Gastroesophageal sphincter (tissue), 4 donors: ENCODE measurements around the gene HECW1. TPM values are rescaled to one million over a fixed set of nuclear protein-coding genes. Genes with fewer than 3 reads are reported as not detected.
"Not testable (repeated sequence)": the region's sequence is repeated elsewhere in the genome, so short reads cannot be mapped to it uniquely, and the experiment has no call there.

Experiments
- ATAC-seq: fragments of 150-250 bp; one replicate; pipeline ENCODE4 v1.9.1; 2016; ENCODE audit warnings: mild to moderate bottlenecking, moderate library complexity
- H3K27ac ChIP-seq, 4 donors: fragments of 200-600 bp; sonication (generic) in 3 of 4; 1 replicate in 3 of 4; 2 replicates in 1 of 4; pipeline ENCODE4 v1.5.1; 2016 to 2019
- H3K27me3 ChIP-seq: fragments of 200-600 bp; sonication (generic); one replicate; pipeline ENCODE4 v1.5.1; 2019
- H3K36me3 ChIP-seq, 2 donors: fragments of 200-600 bp; sonication (generic); one replicate each; pipeline ENCODE4 v1.5.1; 2019; ENCODE audit warnings: control low read depth in 1 of 2
- H3K4me1 ChIP-seq, 3 donors: fragments of 200-600 bp; sonication (generic); 1 replicate in 2 of 3; 2 replicates in 1 of 3; pipeline ENCODE4 v1.5.1; 2016 to 2019; ENCODE audit warnings: control low read depth in 2 of 3
- H3K4me3 ChIP-seq, 2 donors: fragments of 200-600 bp; sonication (generic); one replicate each; pipeline ENCODE4 v1.5.1; 2019; ENCODE audit warnings: mild to moderate bottlenecking in 1 of 2, moderate library complexity in 1 of 2
- H3K9me3 ChIP-seq, 3 donors: fragments of 200-600 bp; sonication (generic); one replicate each; pipeline ENCODE4 v1.5.1; 2017 to 2019; ENCODE audit warnings: control low read depth in 2 of 3
- EP300 ChIP-seq: sonication (generic); formaldehyde crosslinking; IDR thresholded peaks from one replicate; pipeline ENCODE4 v1.6.1; 2017; ENCODE audit warnings: antibody characterized with exemption, mild to moderate bottlenecking
- POLR2A ChIP-seq, 2 donors: fragments of 450-650 bp; IDR thresholded peaks; one replicate each; pipeline ENCODE4 v1.6.1; 2017; ENCODE audit warnings: antibody characterized with exemption in 2 of 2, mild to moderate bottlenecking in 2 of 2, moderate library complexity in 1 of 2
- POLR2AphosphoS5 ChIP-seq: sonication (generic); formaldehyde crosslinking; IDR thresholded peaks from one replicate; pipeline ENCODE4 v1.6.1; 2017; ENCODE audit warnings: antibody characterized with exemption
- WGBS, 2 donors: methylation state at CpG; one replicate each; pipeline ENCODE4 v1.1.5; 2018; ENCODE audit warnings: low coverage in 1 of 2; 5-methylcytosine and 5-hydroxymethylcytosine counted together
- total RNA-seq, 4 donors: library from RNA; depleted of rRNA; stranded (reverse); fragments of >200 nt; gene quantifications; one replicate each; pipeline ENCODE4 v1.1.0, GENCODE V29; 2016
- TF ChIP-seq, protein P1 (sequence below), 4 experiments: fragments of 200-600 bp in 2 of 4; fragments of 450-650 bp in 2 of 4; sonication (generic) in 1 of 4; IDR thresholded peaks; one replicate each; pipeline ENCODE4 v1.5.1; 2017 to 2019; ENCODE audit warnings: antibody characterized with exemption in 4 of 4, mild to moderate bottlenecking in 2 of 4, moderate library complexity in 2 of 4

Gene HECW1
- total RNA-seq, 4 donors from 2014 or later = 0.04 to 0.31 (median 0.13) TPM; not detected in 1

- Histone ChIP-seq H3K36me3 (no peaks in the 10 kb centered on the region), H3K4me3 (no peak overlapping the region), H3K4me1 (no peaks in the 10 kb centered on the region), H3K27me3 (peaks cover 11% of the 10 kb centered on the region), H3K9me3 (no peaks in the 10 kb centered on the region), H3K27ac (no peak overlapping the region)
- ATAC-seq = no peak
- TF ChIP-seq POLR2A (IDR thresholded peaks at IDR 0.05) (no peak), EP300 (no peak), POLR2AphosphoS5 (no peak)
- TF ChIP-seq, protein P1, sequence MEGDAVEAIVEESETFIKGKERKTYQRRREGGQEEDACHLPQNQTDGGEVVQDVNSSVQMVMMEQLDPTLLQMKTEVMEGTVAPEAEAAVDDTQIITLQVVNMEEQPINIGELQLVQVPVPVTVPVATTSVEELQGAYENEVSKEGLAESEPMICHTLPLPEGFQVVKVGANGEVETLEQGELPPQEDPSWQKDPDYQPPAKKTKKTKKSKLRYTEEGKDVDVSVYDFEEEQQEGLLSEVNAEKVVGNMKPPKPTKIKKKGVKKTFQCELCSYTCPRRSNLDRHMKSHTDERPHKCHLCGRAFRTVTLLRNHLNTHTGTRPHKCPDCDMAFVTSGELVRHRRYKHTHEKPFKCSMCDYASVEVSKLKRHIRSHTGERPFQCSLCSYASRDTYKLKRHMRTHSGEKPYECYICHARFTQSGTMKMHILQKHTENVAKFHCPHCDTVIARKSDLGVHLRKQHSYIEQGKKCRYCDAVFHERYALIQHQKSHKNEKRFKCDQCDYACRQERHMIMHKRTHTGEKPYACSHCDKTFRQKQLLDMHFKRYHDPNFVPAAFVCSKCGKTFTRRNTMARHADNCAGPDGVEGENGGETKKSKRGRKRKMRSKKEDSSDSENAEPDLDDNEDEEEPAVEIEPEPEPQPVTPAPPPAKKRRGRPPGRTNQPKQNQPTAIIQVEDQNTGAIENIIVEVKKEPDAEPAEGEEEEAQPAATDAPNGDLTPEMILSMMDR (IDR thresholded peaks at IDR 0.05) = no peak
- 100% methylated on average over 1 of the region's 1 CpG; no CpG with 5 or more reads in 1 of the 2 donors for WGBS, 2 donors
Observed at GRCh38 chr7:43337811-43338210, 225.4 kb downstream of the HECW1 start.

DNA sequence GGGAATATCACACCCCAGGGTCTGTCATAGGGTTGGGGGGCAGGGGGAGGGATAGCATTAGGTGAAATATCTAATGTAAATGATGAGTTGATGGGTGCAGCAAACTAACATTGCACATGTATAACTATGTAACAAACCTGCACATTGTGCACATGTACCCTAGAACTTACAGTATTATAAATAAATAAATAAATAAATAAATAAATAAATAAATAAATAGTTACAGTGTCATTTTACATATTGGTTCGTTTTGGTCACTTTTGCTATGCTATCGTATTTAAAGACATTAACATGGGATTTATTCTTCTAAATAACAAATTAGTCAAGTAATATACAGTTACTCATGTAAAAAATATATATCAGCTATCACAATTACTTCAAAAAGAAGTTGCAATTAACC, 228.7 kb downstream of the HECW1 start:
- no peak for TF ChIP-seq POLR2A (IDR thresholded peaks at IDR 0.05)
- TF ChIP-seq, protein P1 (IDR thresholded peaks at IDR 0.05) = no peak
- TF ChIP-seq EP300 = no peak
- no peak for TF ChIP-seq POLR2AphosphoS5
- H3K36me3 ChIP-seq = no peaks in the 10 kb centered on the region
- H3K27ac ChIP-seq = no peak overlapping the region
- no peaks in the 10 kb centered on the region for H3K9me3 ChIP-seq
- H3K4me1 ChIP-seq = no peaks in the 10 kb centered on the region
- peaks cover 11% of the 10 kb centered on the region for H3K27me3 ChIP-seq
- no peak overlapping the region for H3K4me3 ChIP-seq
- 81 to 82% methylated on average over 2 of the region's 2 CpGs for WGBS, 2 donors
- ATAC-seq = no peak

DNA sequence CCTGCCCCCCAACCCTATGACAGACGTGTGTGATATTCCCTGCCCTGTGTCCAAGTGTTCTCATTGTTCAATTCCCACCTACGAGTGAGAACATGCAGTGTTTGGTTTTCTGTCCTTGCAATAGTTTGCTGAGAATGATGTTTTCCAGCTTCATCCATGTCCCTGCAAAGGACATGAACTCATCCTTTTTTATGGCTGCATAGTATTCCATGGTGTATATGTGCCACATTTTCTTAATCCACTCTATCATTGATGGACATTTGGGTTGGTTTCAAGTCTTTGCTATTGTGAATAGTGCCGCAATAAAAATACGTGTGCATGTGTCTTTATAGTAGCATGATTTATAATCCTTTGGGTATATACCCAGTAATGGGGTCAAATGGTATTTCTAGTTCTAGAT, 231.0 kb downstream of the HECW1 start:
- H3K4me3 ChIP-seq, H3K9me3 ChIP-seq, H3K36me3 ChIP-seq, H3K4me1 ChIP-seq, H3K27ac ChIP-seq, ATAC-seq: not testable (repeated sequence)
- 68 to 93% methylated on average over 3 to 4 of the region's 4 CpGs for WGBS, 2 donors
- peaks cover 17% of the 10 kb centered on the region for H3K27me3 ChIP-seq

DNA sequence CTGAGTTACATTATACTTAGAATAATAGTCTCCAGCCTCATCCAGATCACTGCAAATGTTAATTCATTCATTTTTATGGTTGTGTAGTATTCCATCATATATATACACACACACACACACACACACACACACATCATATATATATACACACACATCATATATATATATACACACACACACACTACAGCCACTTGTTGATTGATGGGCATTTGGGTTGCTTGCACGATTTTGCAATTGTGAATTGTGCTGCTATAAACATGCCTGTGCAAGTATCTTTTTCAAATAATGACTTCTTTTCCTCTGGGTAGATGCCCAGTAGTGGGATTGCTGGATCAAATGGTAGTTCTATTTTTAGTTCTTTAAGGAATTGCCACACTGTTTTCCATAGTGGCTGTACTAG, 233.2 kb downstream of the HECW1 start:
- 0% methylated on average over 1 of the region's 1 CpG for WGBS, 2 donors
- H3K4me3 ChIP-seq, ATAC-seq, H3K4me1 ChIP-seq, H3K36me3 ChIP-seq, H3K27ac ChIP-seq: not testable (repeated sequence)
- H3K9me3 ChIP-seq = peaks cover 0 to 12% (median 0%) of the 10 kb centered on the region in 3 donors
- H3K27me3 ChIP-seq = peaks cover 12% of the 10 kb centered on the region

- no peak overlapping the region for H3K27ac ChIP-seq
- 69 to 94% methylated on average over 2 to 3 of the region's 3 CpGs for WGBS, 2 donors
- no peaks in the 10 kb centered on the region for H3K36me3 ChIP-seq
- peaks cover 19% of the 10 kb centered on the region for H3K27me3 ChIP-seq
- no peaks in the 10 kb centered on the region for H3K4me1 ChIP-seq
- no peak for ATAC-seq
- TF ChIP-seq POLR2A (IDR thresholded peaks at IDR 0.05) = no peak
- no peak for TF ChIP-seq EP300
- no peak for TF ChIP-seq POLR2AphosphoS5
- H3K4me3 ChIP-seq = no peak overlapping the region
- H3K9me3 ChIP-seq = peaks cover 0 to 29% (median 0%) of the 10 kb centered on the region in 3 donors
Observed at GRCh38 chr7:43351683-43352082, 239.2 kb downstream of the HECW1 start.

DNA sequence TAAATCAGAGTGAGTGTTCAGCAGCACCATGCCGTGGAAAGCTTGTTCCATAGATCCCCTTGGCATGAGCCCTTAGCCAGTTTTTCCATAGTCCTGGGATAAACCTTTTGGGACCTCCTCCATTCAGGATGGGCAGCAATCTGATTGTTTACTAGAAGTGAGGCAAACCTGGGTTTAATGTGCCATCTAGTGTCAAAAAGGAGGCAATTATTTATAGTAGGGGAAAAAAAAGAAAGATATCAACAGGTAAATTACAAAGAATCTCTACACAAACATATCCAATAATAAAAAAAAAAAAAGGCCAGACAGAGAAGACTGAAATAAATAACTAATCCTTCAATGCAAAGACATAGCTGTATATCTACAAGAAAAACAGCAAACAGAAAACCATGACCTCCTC, 241.5 kb downstream of the HECW1 start:
- H3K9me3 ChIP-seq = peaks cover 0 to 28% (median 0%) of the 10 kb centered on the region in 3 donors
- no peaks in the 10 kb centered on the region for H3K4me1 ChIP-seq
- H3K36me3 ChIP-seq = no peaks in the 10 kb centered on the region
- 80% methylated on average over 1 of the region's 1 CpG; no CpG with 5 or more reads in 1 of the 2 donors for WGBS, 2 donors
- no peak for ATAC-seq
- H3K27me3 ChIP-seq = peaks cover 13% of the 10 kb centered on the region
- H3K27ac ChIP-seq = no peak overlapping the region
- no peak overlapping the region for H3K4me3 ChIP-seq
- TF ChIP-seq POLR2A (IDR thresholded peaks at IDR 0.05) = no peak
- TF ChIP-seq POLR2AphosphoS5 = no peak
- no peak for TF ChIP-seq EP300
- TF ChIP-seq, protein P1 (IDR thresholded peaks at IDR 0.05) = no peak

- 39 to 43% methylated on average over 2 of the region's 2 CpGs for WGBS, 2 donors
- H3K9me3 ChIP-seq = no peaks in the 10 kb centered on the region
- no peaks in the 10 kb centered on the region for H3K27me3 ChIP-seq
- TF ChIP-seq EP300 = no peak
- no peak for TF ChIP-seq POLR2AphosphoS5
- TF ChIP-seq, protein P1 (IDR thresholded peaks at IDR 0.05) = no peak
- no peak for TF ChIP-seq POLR2A (IDR thresholded peaks at IDR 0.05)
- ATAC-seq = no peak
- H3K36me3 ChIP-seq = no peaks in the 10 kb centered on the region
- H3K4me1 ChIP-seq = no peaks in the 10 kb centered on the region
- H3K27ac ChIP-seq = no peak overlapping the region
- no peak overlapping the region for H3K4me3 ChIP-seq
Observed at GRCh38 chr7:43362652-43363034, 250.2 kb downstream of the HECW1 start.
